Epidermal melanocyte (primary cell): ENCODE results near the gene SRPRA.

Source experiments
- DNase-seq: peaks from one replicate; pipeline ENCODE4 v3.0.0; 2011; ENCODE audit warnings: low spot score; ENCODE audit not compliant: insufficient read length

Gene SRPRA

GRCh38 chr11:126231725-126232459, 36.8 kb downstream of the SRPRA start:
- DNase-seq = no peak

DNA sequence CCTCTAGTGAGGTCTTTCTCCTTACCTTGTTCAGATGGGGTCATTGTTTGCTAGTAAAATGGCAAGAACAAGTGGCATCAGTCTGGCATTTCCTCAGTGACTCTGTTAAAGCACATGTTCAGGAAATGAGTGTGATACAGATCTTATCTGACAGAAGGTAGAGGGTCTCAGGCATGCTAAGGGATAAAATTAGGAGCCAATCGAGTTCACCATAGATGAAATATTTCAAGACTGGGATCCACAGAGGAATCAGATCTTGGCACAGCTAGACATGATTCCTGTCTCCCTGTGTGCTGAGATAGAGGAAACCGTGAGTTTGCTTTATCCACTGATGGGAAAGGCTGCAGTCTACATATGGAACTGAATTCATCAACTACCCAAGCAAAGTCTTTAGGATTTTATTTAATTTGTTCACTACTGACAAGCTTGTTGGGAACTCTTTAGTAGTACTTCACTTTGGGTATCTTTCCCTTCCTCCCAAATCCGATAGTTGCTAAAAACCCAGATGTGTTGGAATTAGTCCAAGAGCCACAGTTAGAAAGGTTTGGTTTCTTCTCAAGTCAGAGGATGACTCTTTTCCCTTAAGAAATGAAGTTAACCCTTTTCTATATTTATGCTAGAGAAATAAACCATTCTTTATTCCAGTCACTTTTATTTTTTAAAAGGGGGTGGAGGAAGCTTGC, 38.7 kb downstream of the SRPRA start:
- DNase-seq = no peak

- no peak for DNase-seq
Observed at GRCh38 chr11:126226334-126227084, 42.2 kb downstream of the SRPRA start.

DNA sequence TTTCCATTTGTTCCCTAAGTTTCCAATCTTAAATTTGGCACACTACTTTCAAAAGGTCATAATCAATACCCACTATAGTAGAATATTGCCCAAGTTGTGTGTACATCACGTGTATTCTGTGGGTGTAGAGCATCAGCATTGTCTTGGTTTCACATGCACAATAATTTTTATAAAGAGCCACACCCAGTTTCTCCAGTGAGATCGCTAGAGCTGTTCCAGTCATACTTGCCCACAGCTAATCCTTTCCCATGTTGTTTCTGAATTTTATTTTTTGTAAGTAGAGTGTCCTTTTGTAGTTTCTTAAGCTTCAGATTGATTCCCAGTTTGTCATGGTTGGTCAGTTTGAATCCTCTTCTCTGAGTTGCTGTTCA, 43.4 kb downstream of the SRPRA start:
- no peak for DNase-seq

DNA sequence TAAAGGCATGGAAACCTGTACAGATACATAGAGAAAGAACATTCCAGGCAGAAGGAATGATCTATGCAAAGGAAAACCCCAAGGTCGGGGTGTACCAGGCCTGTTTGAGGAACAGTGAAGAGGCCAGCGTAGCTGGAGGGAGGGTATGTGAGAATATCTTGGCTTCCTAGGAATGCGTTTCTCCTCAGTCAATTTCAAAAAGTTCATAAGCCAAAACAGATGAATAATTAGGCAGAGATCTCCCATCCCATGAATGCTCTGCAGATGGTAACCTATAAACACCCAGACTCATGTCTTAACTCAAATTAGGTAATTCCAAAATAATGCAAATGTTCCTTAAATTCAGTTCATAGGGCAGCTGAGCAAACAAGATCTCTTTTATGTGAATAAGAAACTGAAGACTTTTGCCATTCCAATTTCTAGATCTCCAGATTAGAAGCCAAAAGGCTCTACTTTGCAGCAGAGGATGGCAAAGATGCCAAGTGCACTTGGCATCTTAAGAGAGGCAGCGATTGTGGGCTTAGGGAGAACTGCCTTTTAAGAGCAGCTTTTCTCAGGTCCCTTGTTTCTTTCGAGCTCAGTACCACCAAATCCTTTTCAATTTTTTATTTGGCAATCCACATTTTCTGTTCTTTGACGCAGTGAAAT, 43.9 kb downstream of the SRPRA start:
- no peak for DNase-seq

- DNase-seq = no peak
Observed at GRCh38 chr11:126219547-126219946, 49.1 kb downstream of the SRPRA start.

- no peak for DNase-seq
Observed at GRCh38 chr11:126217491-126217890, 51.2 kb downstream of the SRPRA start.

GRCh38 chr11:126216526-126217305, 52.0 kb downstream of the SRPRA start:
- DNase-seq = no peak

DNA sequence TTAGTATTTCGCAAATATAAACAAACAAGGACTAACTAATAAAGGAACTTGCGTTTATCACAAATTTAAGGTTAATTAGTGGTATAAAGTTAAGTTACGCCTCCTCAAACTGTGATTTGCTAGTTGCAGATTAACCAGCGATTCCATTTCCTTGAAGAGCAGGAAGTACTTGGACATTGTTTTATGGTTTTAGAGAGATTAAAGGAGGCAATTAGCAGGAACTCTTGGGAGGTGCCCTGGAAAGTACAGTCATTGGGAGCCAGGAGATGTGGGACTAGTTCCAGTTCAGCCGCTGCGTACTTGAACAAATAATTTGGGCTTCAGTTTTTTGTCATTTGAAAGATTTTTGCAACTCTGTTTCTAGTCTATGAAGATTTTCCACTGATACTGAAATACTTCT, 53.9 kb downstream of the SRPRA start:
- DNase-seq = no peak

GRCh38 chr11:126214441-126214840, 54.3 kb downstream of the SRPRA start:
- DNase-seq = no peak
